ENCODE results near the gene HEYL.

Gene HEYL

DNA sequence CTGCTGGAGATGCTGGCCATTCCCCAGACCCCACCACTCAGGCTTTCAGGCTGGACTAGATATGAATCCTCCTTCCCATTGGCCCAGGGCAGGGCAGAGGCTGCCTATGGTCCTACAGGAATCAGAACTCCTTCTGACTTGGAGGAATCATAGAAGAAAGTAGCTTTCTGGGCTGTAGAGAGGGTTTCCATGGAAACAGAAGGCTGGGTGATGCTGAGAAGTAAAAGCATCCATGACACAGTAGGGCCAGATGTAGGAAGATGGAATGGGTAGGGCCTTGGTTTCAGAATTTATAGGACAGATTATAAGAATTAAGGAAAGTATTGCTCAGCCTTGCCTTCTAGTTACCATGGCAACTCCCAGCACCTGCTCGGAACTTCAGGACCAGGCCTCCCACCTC is 23.4 kb upstream of the HEYL start:
- no peak for DNase-seq

DNA sequence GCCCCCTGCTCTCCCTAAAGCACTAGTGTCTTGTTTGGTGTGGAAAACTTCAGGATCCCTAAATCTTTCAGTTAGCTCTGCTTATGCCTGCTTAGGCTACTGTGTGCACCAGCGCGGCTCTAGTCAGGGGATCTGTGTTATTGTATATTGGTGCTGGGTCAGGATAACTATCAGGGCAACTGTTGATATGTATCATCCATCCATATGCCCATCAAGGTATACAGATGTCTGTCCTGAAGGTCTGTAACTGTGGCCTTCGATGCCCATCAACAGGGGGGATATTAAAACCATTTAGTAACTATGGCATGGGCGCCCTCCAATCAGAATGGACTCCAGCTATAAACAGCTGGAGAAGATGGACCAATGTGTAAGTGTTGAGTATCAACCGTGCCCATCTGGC is 20.1 kb upstream of the HEYL start:
- DNase-seq: no peak

DNA sequence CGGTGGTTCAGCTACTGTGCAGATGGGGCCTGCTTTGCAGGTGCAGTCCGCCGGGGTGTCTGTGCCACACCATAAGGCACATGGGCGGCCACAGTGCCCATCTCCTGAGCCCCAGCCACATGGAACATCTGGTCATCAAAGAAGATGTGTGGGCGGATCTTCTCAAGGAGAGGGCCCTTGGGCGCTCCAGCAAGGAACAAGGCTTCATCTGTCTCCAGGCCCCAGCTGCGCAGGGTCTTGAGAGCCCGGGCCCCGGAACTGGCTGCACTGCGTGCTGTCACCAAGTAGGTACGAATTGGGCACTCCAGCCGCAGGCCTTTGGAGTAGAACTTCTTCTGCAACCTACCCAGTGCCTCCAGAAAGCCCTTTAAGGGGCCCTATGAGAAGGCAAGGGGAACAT is 19.7 kb upstream of the HEYL start:
- no peak for DNase-seq

GRCh38 chr1:39657923-39658485 is 18.6 kb upstream of the HEYL start:
- no peak for DNase-seq

GRCh38 chr1:39657402-39657801 is 18.0 kb upstream of the HEYL start:
- DNase-seq: no peak

DNA sequence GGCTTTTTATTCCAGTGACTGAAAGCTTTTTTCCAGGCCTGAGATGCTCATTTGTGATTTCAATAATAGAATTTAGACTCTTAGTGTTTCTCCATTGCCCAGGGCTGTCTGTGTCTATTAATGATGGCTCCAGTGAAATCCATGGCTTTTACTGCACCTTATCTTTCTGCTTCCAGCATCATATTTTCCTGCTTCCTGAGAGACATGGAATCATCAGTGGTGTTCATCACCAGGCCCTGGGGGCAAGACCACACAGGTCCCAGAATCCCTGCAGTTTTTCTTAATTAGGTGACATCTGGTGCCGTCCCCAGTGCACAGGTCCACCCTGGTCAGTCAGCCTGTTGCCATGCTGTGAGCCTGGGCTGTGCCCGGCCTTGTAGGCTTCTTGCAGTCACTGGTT is 16.9 kb upstream of the HEYL start:
- no peak for DNase-seq

GRCh38 chr1:39655578-39656268 is 16.3 kb upstream of the HEYL start:
- no peak for DNase-seq

- no peak for DNase-seq
Measured at GRCh38 chr1:39654291-39654690, 14.8 kb upstream of the HEYL start.

- DNase-seq: peak; percentile 41
Measured at GRCh38 chr1:39653546-39654031, 14.1 kb upstream of the HEYL start.

- no peak for DNase-seq
Measured at GRCh38 chr1:39652554-39652953, 13.1 kb upstream of the HEYL start.

DNA sequence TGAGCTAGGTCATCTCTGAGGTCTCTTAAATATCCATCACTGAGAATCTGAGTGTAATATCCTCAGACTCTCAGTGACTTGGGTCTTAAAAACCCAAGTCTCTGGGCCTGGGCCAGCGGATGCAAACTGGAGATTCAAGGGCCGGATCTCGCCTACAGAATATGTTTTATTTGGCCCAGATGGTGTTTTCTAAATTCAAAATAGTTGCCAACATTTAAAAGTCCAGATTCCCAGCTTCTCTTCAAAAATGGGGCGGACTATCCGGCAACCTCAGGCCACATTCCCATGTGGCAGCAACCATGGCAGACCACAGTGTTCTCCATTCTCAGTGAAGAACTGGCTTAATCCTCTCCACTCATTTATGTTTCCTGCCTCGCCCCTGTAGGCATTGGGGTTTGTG is 12.7 kb upstream of the HEYL start:
- DNase-seq: no peak

DNA sequence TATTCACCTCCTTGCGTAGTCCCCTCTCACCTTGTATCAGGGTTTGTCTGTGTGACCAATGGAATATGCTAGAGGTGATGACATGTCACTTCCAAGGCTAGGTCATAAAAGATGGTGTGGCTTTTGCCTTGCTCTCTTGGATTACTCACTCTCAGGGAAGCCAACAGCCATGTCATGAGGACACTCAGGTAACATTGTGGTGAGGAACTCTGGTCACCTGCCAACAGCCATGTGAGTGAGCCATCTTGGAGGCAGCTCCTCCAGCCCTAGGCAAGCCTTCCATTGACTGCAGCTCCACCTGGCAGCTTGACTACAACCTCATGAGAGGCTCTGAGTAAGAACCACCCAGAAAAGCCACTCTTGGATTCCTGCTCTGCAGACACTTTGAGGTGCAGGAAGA is 11.0 kb upstream of the HEYL start:
- peak; percentile 44 for DNase-seq

- no peak for DNase-seq
Measured at GRCh38 chr1:39649636-39650185, 10.3 kb upstream of the HEYL start.

GRCh38 chr1:39648496-39648895 is 9.1 kb upstream of the HEYL start:
- no peak for DNase-seq

DNA sequence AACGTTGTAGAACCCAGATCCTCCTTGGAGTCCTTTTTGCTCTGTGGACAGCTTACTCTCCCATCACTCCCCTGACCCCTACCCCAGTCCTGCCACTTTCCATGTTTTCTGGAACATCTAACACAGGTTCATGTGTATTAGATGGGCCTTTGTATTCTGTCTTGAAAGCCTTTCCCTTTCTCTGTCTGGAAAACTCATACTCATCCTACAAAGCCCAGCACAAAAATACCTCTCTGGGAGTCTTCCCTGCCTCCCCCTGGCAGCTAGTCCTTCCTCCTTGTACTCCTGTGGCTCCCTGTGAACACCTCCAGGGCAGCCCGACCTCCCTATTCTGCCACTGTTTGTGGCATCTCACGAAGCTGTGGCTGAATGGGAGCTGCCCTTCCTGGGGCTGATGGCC is 7.8 kb upstream of the HEYL start:
- DNase-seq: no peak

GRCh38 chr1:39646232-39647081 is 7.0 kb upstream of the HEYL start:
- DNase-seq: no peak

- DNase-seq: peak; percentile 56
Measured at GRCh38 chr1:39645411-39646043, 6.1 kb upstream of the HEYL start.

DNA sequence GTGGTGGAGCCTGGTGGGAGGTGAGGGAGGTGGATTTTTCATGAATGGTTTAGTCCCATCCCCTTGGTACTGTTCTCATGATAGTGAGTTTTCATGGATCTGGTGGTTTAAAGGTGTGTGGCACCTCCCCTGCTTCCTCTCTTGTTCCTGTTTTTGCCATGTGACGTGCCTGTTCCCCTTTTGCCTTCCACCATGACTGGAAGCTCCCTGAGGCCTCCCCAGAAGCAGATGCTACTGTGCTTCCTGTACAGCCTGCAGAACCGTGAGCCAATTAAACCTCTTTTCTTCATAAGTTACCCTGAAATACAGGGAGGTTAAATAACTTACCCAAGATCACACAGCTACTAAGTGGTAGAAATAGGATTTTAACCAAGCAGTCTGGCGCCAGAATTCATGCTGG is 4.3 kb upstream of the HEYL start:
- no peak for DNase-seq

- DNase-seq: no peak
Measured at GRCh38 chr1:39642796-39643195, 3.4 kb upstream of the HEYL start.

DNA sequence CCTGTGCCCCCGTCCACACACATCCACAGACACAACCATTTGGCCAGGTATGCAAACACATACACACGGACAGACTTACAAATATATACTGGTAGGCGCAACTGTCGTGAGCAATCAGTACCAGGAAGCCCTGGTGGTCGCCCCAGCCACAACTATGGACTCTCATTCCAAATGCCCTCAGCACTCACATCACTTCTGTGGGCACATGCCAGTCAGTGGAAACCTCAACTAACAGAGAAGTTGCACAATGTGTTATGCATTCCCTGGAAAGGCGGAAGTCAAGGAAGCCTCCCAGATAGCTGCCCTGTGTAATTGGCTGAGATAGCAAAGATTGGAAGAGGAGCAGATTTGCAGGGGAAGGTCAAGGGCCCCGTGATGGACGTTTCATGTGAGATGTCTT is 1.4 kb upstream of the HEYL start:
- DNase-seq: no peak

- DNase-seq: no peak
Measured at GRCh38 chr1:39638965-39639304, 508 bp downstream of the HEYL start.

GRCh38 chr1:39637361-39637760 is 2.1 kb downstream of the HEYL start:
- no peak for DNase-seq

GRCh38 chr1:39635871-39636210 is 3.6 kb downstream of the HEYL start:
- DNase-seq: no peak

All from DMS79 (cell line).